HEK293 (cell line): ENCODE data around the gene IST1.

Experiments used
- CTCF ChIP-seq: fragments of 450-650 bp; formaldehyde crosslinking; IDR thresholded peaks from 2 replicates; pipeline ENCODE4 v1.5.1; 2016; ENCODE audit warnings: missing biosample characterization, missing genetic modification characterization
- PATZ1 ChIP-seq: fragments of 450-650 bp; formaldehyde crosslinking; IDR thresholded peaks from 2 replicates; pipeline ENCODE4 v1.5.1; 2016; ENCODE audit warnings: missing biosample characterization, missing genetic modification characterization
- TCF7L2 ChIP-seq: IDR thresholded peaks from 2 replicates; pipeline ENCODE4 v1.6.1; 2011; ENCODE audit warnings: low read depth, mild to moderate bottlenecking, inconsistent platforms, low read length, moderate library complexity, borderline replicate concordance
- YY2 ChIP-seq: fragments of 450-650 bp; formaldehyde crosslinking; IDR thresholded peaks from 2 replicates; pipeline ENCODE4 v1.5.1; 2016; ENCODE audit warnings: missing biosample characterization, missing genetic modification characterization
- ZBTB21 ChIP-seq: fragments of 450-650 bp; formaldehyde crosslinking; IDR thresholded peaks from 2 replicates; pipeline ENCODE4 v1.5.1; 2017; ENCODE audit warnings: missing biosample characterization, missing genetic modification characterization
- ZNF23 ChIP-seq: fragments of 450-650 bp; formaldehyde crosslinking; IDR thresholded peaks from 2 replicates; pipeline ENCODE4 v1.5.1; 2016; ENCODE audit warnings: missing biosample characterization, missing genetic modification characterization, borderline replicate concordance
- ZNF302 ChIP-seq: fragments of 450-650 bp; formaldehyde crosslinking; IDR thresholded peaks from 2 replicates; pipeline ENCODE4 v1.5.1; 2016; ENCODE audit warnings: missing biosample characterization, missing genetic modification characterization, low read depth
- ZNF311 ChIP-seq: fragments of 450-650 bp; formaldehyde crosslinking; IDR thresholded peaks from 2 replicates; pipeline ENCODE4 v1.5.1; 2017; ENCODE audit warnings: missing biosample characterization, missing genetic modification characterization, borderline replicate concordance
- ZNF501 ChIP-seq: fragments of 450-650 bp; formaldehyde crosslinking; IDR thresholded peaks from 2 replicates; pipeline ENCODE4 v1.5.1; 2016; ENCODE audit warnings: missing biosample characterization, missing genetic modification characterization
- ZNF521 ChIP-seq: fragments of 450-650 bp; formaldehyde crosslinking; IDR thresholded peaks from 2 replicates; pipeline ENCODE4 v1.5.1; 2017; ENCODE audit warnings: missing biosample characterization, mild to moderate bottlenecking, missing genetic modification characterization
- ZNF549 ChIP-seq: fragments of 450-650 bp; IDR thresholded peaks from 2 replicates; pipeline ENCODE4 v1.5.1; 2018; ENCODE audit warnings: missing biosample characterization, missing genetic modification characterization, mild to moderate bottlenecking, inconsistent platforms, moderate library complexity

DNA sequence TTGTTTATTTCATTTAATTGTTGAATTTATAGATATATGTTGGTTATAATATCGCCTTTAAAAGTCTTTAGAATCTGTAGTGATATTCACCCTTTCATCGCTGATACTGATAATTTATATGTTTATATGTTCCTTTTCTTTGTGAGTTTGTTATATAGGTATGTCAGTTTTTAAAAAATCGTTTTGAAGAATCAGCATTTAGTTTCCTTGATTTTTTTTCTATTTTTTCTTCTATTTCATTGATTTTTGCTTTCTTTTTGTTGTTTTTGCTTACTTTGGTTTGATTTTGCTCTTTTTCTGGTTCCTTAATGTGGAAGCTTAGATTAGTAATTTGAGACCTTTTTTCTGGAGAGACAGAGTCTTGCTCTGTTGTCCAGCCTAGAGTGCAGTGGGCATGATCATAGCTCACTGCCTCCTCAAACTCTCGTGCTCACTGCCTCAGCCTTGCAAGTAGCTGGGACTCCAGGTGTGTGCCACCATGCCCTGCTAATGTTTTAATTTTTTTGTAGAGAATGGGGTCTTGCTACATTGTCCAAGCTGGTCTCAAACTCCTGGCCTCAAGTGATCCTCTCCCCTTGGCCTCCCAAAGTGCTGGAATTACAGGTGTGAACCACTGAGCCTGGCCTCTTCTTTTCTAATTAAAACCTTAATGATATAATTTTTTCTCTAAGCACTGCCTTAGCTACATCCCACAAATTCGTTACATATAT lies 7.5 kb downstream of the IST1 start:
- TF ChIP-seq CTCF (tag by site-specific recombination) (no peak), ZNF23 (tag by site-specific recombination) (no peak), ZNF549 (tag by site-specific recombination) (no peak), ZBTB21 (tag by site-specific recombination) (no peak), ZNF302 (tag by site-specific recombination) (no peak), ZNF521 (tag by site-specific recombination) (no peak), ZNF311 (tag by site-specific recombination) (no peak), YY2 (tag by site-specific recombination) (no peak), TCF7L2 (no peak), ZNF501 (tag by site-specific recombination) (no peak), PATZ1 (tag by site-specific recombination) (no peak)
